ENCODE results near the gene D2HGDH. TPM values are rescaled to one million over a fixed set of nuclear protein-coding genes. Genes with fewer than 3 reads are reported as not detected.
"Not testable (repeated sequence)": the region's sequence is repeated elsewhere in the genome, so short reads cannot be mapped to it uniquely, and the experiment has no call there.

Gene D2HGDH
- total RNA-seq, 2 donors from 2014 or later: 24.0 to 25.8 TPM

- H3K9me3 Mint-ChIP-seq: no peaks in the 10 kb centered on the region
- no peak overlapping the region for H3K4me3 Mint-ChIP-seq
- H3K27me3 Mint-ChIP-seq (ENCODE audit: low read depth): peaks cover 5% of the 10 kb centered on the region
- no peaks in the 10 kb centered on the region for H3K36me3 Mint-ChIP-seq (ENCODE audit: insufficient read depth in 2 of 2)
- H3K27ac Mint-ChIP-seq: no peak overlapping the region
- DNase-seq (no peak), ATAC-seq (replicated peaks in 1 of 2) (no peak)
- H3K4me1 Mint-ChIP-seq (ENCODE audit: low read depth): no peaks in the 10 kb centered on the region
Observed at GRCh38 chr2:241797441-241798080, 63.1 kb downstream of the D2HGDH start.

DNA sequence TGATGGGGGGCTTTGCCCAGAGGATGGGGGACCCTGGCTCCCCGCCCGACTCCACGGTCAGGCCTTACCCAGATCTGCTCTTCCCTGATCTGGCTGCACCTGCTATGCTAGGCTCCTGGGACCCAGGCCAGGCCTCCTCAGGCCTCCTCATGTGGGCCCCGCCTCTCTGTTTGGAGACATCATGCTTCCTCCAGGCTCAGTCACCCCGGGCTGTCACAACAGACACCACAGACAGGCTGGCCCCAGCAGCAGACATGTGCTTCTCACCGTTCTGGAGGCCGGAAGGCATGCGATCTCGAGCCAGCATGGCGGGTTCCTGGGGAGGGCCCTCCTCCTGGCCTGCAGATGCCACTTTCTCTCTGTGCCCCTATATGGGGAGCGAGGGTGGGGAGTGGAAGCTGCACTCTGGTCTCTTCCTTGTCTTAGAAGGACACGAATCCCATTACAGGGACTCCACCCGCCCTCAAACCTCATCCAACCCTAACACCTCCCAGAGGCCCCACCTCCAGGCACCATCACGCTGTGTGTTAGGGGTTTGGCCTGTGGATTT, 63.7 kb downstream of the D2HGDH start:
- no peaks in the 10 kb centered on the region for H3K9me3 Mint-ChIP-seq
- peaks cover 1% of the 10 kb centered on the region for H3K4me1 Mint-ChIP-seq (ENCODE audit: low read depth)
- H3K27me3 Mint-ChIP-seq (ENCODE audit: low read depth): peaks cover 5% of the 10 kb centered on the region
- ATAC-seq (replicated peaks in 1 of 2) (no peak), DNase-seq (no peak)
- H3K27ac Mint-ChIP-seq: no peak overlapping the region
- no peak overlapping the region for H3K4me3 Mint-ChIP-seq
- no peaks in the 10 kb centered on the region for H3K36me3 Mint-ChIP-seq (ENCODE audit: insufficient read depth in 2 of 2)

DNA sequence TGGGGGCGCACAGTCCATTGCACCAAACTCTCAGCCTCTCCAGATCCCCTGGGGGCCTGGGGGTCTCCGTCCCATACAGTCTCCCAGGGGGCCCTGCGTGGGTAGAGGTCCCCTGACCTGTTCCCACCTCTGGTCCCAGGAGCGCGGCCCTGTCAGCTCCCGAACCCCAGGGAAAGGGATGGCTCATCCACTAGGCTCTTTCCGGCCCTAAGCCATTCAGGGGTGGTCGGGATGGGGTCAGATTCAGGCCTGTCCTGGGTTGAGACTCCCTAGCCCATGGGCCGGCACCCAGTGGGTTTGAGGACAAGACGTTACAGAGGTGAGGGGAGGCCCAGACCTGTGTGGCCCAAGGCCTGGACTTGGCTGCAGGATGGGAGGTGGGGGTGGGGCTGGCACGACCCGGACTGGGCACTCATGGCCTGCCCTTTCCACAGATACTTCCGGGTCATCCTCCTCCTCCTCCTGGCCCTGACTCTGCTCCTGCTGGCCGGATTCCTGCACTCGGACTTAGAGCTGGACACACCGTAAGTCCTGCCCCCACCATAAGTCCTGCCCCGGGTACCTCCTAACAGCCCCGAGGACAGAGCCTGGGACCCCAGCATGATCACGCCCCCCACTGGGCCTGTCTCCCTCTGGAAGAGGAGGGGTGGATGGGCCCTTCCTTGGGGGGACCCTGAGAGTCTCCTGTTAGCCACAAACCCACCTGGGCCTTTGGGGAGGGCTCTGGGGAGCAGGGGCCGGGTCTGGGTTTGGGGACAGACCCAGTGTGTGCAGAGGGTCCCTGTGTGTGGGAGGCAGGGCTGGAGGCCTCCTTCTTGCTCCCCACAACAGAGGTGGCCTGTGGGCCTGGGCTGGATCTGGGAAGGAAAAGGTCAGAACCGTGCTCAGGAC, 64.4 kb downstream of the D2HGDH start:
- H3K4me1 Mint-ChIP-seq (ENCODE audit: low read depth): peaks cover 5% of the 10 kb centered on the region
- ATAC-seq (replicated peaks in 1 of 2) (no peak), DNase-seq (no peak)
- H3K4me3 Mint-ChIP-seq: no peak overlapping the region
- H3K27me3 Mint-ChIP-seq (ENCODE audit: low read depth): peaks cover 5% of the 10 kb centered on the region
- H3K36me3 Mint-ChIP-seq (ENCODE audit: insufficient read depth in 2 of 2): no peaks in the 10 kb centered on the region
- H3K9me3 Mint-ChIP-seq: no peaks in the 10 kb centered on the region
- H3K27ac Mint-ChIP-seq: no peak overlapping the region

DNA sequence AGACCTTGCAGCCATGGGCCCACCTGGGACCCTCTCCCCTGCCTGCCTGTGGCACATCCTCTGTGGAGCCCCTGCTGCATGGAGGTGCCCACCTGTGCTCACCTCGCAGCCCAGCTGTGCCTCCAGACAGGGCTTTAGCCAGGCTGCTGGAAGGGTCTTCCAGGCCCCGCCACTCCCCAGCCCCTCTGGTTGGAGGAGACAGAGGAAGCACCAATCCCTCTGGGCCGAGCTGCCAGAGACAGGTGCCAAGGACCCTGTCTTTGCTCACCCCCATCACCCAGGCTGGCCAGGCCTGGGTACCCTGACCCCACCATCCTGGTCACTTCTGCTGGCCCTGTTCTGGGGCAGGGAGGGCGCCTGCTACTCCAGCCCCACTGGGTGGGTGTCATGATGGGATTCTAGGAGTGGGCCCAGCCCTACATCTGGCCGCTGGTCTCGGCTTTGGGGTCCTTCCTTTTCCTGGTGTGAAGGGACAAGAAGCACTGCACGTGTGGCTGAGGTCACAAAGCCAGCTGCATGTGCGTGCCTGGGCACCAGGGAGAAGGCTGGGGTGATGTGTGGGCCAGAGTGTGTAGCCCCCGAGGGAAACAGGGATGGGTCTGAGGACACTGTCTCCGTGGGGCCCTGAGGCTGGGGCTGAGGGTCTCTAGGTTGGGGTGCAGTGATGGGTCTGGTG, 65.2 kb downstream of the D2HGDH start:
- DNase-seq: no peak
- no peaks in the 10 kb centered on the region for H3K9me3 Mint-ChIP-seq
- H3K36me3 Mint-ChIP-seq (ENCODE audit: insufficient read depth in 2 of 2): no peaks in the 10 kb centered on the region
- no peak overlapping the region for H3K27ac Mint-ChIP-seq
- H3K4me3 Mint-ChIP-seq: no peak overlapping the region
- H3K27me3 Mint-ChIP-seq (ENCODE audit: low read depth): peaks cover 5% of the 10 kb centered on the region
- no peak for ATAC-seq (replicated peaks in 1 of 2)
- peaks cover 9% of the 10 kb centered on the region for H3K4me1 Mint-ChIP-seq (ENCODE audit: low read depth)

- H3K36me3 Mint-ChIP-seq (ENCODE audit: insufficient read depth in 2 of 2); H3K4me3 Mint-ChIP-seq; DNase-seq; H3K27ac Mint-ChIP-seq; ATAC-seq (replicated peaks in 1 of 2); H3K27me3 Mint-ChIP-seq (ENCODE audit: low read depth); H3K9me3 Mint-ChIP-seq: not testable (repeated sequence)
- H3K4me1 Mint-ChIP-seq (ENCODE audit: low read depth): peaks cover 12% of the 10 kb centered on the region
Observed at GRCh38 chr2:241800198-241800903, 65.9 kb downstream of the D2HGDH start.

- DNase-seq (no peak), ATAC-seq (replicated peaks in 1 of 2) (no peak)
- Mint-ChIP-seq H3K4me1 (ENCODE audit: low read depth) (peaks cover 12% of the 10 kb centered on the region), H3K27ac (no peak overlapping the region), H3K36me3 (ENCODE audit: insufficient read depth in 2 of 2) (no peaks in the 10 kb centered on the region), H3K27me3 (ENCODE audit: low read depth) (no peaks in the 10 kb centered on the region), H3K9me3 (no peaks in the 10 kb centered on the region), H3K4me3 (peak overlapping the region in 1 of 2 donors; percentile 36)
Observed at GRCh38 chr2:241801611-241802420, 67.4 kb downstream of the D2HGDH start.

DNA sequence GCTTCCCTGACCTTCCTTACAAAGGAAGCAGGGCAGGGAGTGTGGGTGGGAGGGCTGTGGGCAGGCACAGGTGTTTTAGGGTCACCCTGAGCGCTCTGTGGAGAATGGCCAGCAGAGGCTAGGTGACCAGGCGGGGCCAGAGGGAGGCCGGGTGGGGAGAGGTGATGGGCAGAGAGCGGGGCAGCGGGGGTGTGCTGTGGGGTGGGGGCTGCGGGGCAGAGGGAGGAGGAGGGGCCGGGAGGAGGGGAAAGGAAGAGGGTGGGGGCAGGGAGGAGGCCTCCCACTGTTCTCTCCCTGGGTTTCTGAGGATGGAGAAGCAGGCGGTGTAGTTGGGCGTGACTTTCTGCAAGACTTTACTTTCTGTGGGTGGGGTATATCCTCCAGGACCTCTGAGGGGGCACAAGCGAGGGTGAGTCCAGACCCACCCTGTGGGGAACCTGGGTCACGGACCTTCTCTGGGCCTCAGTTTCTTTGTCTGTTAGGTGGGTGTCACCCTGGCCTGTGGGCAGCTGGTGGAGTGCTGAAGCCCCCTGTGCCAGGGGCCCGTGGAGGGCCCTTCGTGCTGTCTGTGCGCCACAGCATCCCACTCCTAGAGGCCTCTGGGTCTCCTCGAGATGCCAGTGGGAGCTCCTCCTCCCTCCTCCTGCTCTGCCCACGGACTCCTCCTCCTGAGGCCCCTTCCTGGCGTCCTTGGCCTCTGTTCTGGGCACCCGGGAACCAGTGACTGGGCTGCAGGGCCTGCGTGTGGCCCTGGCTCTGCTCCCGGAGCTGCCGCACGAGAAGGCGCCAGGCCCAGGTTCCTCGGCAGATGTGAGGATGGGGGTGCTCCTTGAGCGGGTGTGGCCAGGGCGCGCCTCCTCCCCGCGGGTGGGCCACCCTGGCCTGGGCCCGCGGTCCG, 68.2 kb downstream of the D2HGDH start:
- H3K9me3 Mint-ChIP-seq: no peaks in the 10 kb centered on the region

DNA sequence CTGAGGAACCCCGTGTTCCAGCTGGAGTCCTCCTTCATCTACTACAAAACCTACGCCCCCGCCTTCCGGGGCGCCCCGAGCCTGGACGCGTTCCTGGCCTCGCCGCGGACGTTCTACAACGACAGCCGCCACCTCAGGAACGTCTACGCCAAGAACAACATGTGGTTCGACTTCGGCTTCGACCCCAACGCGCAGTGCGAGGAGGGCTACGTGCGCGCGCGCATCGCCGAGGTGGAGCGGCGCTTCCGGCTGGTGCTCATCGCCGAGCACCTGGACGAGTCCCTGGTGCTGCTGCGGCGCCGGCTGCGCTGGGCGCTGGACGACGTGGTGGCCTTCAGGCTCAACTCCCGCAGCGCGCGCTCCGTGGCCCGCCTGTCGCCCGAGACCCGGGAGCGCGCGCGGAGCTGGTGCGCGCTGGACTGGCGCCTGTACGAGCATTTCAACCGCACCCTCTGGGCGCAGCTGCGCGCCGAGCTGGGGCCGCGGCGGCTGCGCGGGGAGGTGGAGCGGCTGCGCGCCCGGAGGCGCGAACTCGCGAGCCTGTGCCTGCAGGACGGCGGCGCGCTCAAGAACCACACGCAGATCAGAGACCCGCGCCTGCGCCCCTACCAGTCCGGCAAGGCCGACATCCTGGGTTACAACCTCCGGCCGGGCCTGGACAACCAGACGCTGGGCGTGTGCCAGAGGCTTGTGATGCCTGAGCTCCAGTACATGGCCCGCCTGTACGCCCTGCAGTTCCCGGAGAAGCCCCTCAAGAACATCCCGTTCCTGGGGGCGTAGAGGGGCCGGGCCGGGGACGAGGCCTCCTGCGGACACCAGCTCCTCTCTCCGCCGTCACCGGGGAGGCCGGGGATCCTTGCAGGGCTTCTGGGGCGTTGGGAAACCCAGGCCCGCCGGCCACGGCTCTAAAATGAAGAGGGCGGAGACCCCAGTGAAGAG, 69.2 kb downstream of the D2HGDH start:
- no peaks in the 10 kb centered on the region for H3K9me3 Mint-ChIP-seq
- peaks cover 4% of the 10 kb centered on the region for H3K27me3 Mint-ChIP-seq (ENCODE audit: low read depth)
- H3K4me1 Mint-ChIP-seq (ENCODE audit: low read depth): peaks cover 12% of the 10 kb centered on the region
- H3K27ac Mint-ChIP-seq: peak overlapping the region; percentile 58
- ATAC-seq (replicated peaks in 1 of 2): peak; percentile 74 to 75
- H3K36me3 Mint-ChIP-seq (ENCODE audit: insufficient read depth in 2 of 2): no peaks in the 10 kb centered on the region
- H3K4me3 Mint-ChIP-seq: peak overlapping the region; percentile 74 to 85
- peak; percentile 43 to 59 for DNase-seq

More for the DNA sequence above, 68.2 kb downstream of the D2HGDH start:
- Mint-ChIP-seq H3K4me3 (no peak overlapping the region), H3K27me3 (ENCODE audit: low read depth) (no peaks in the 10 kb centered on the region), H3K27ac (no peak overlapping the region), H3K36me3 (ENCODE audit: insufficient read depth in 2 of 2) (no peaks in the 10 kb centered on the region), H3K4me1 (ENCODE audit: low read depth) (peaks cover 12% of the 10 kb centered on the region)
- ATAC-seq (replicated peaks in 1 of 2) (peak in 1 of 2 donors; percentile 6), DNase-seq (no peak)

DNA sequence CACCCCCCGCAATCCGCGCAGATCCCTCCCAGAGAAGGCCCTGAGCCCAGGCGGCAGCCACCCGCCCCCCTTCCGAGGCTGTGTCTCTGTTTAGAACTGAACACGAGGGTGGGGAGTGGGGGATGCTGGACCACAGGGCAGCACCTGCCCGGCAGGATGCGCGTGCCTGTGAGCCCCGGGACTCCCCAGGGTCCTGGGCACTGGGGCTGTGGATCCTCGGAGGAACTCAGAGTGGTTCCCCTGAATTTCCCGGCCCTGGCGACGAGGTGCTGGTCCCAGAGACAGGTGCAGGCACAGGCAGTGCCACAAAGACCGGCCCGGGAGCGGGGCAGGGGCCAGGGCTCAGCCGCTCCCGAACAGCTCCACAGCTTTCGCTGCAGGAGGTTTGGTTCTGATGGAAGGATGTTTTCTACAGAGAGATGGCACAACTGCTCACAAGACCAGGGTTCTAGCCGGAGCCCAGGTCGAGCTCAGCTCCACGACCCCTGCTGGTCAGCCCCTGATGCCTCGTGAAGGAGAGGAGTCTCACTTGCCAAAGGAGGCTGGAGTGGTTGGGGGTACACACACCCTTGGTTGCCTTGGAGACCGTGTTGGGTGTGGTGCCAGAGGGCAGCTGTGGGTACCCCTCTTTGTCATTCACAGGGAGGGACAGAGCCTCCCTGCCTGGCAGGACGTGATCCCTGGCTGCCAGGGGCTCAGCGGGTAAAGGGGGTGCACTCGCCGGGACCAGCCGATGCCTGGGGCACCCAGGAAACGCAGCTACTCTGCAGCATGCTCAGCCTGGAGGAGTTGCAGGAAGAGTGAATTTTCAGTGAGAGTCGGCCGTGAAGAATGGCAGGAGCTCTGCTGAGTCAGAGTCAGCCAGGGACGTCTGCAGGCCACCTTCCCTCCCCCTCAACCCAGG, 70.1 kb downstream of the D2HGDH start:
- DNase-seq (peak in 1 of 2 donors; percentile 28), ATAC-seq (replicated peaks in 1 of 2) (peak; percentile 26 to 50)
- Mint-ChIP-seq H3K9me3 (no peaks in the 10 kb centered on the region), H3K36me3 (ENCODE audit: insufficient read depth in 2 of 2) (no peaks in the 10 kb centered on the region), H3K4me1 (ENCODE audit: low read depth) (peaks cover 12% of the 10 kb centered on the region), H3K4me3 (peak overlapping the region; percentile 68 to 69), H3K27me3 (ENCODE audit: low read depth) (peaks cover 13% of the 10 kb centered on the region), H3K27ac (no peak overlapping the region)

- H3K27ac Mint-ChIP-seq; H3K9me3 Mint-ChIP-seq; H3K36me3 Mint-ChIP-seq (ENCODE audit: insufficient read depth in 2 of 2); H3K4me3 Mint-ChIP-seq; ATAC-seq (replicated peaks in 1 of 2); DNase-seq: not testable (repeated sequence)
- H3K4me1 Mint-ChIP-seq (ENCODE audit: low read depth): peaks cover 12% of the 10 kb centered on the region
- peaks cover 13% of the 10 kb centered on the region for H3K27me3 Mint-ChIP-seq (ENCODE audit: low read depth)
Observed at GRCh38 chr2:241806217-241806616, 71.8 kb downstream of the D2HGDH start.

Measured in activated T-cell treated with anti-CD3 and anti-CD28 coated beads, Interleukin-2, amount 50 U/mL, for 72 hours (primary cell).